GM19023 (cell line): ENCODE measurements around the gene BEND4.

Experiments
- ATAC-seq: cut with Tn5 transposase; IDR thresholded peaks from one replicate; pipeline ENCODE4 v1.9.1; 2021; ENCODE audit warnings: mild to moderate bottlenecking, moderate library complexity; ENCODE audit not compliant: unreplicated experiment

Gene BEND4

GRCh38 chr4:42112846-42113245, 39.6 kb downstream of the BEND4 start:
- ATAC-seq = no peak

GRCh38 chr4:42104521-42104920, 47.9 kb downstream of the BEND4 start:
- ATAC-seq = no peak

GRCh38 chr4:42101446-42101975, 50.9 kb downstream of the BEND4 start:
- no peak for ATAC-seq

- no peak for ATAC-seq
Observed at GRCh38 chr4:42088386-42088785, 64.1 kb downstream of the BEND4 start.

GRCh38 chr4:42083816-42084215, 68.6 kb downstream of the BEND4 start:
- no peak for ATAC-seq

GRCh38 chr4:42080306-42080705, 72.1 kb downstream of the BEND4 start:
- peak; percentile 55 for ATAC-seq

- peak; percentile 82 for ATAC-seq
Observed at GRCh38 chr4:42078184-42078801, 74.2 kb downstream of the BEND4 start.

- ATAC-seq = no peak
Observed at GRCh38 chr4:42074294-42074693, 78.2 kb downstream of the BEND4 start.

GRCh38 chr4:42070463-42070862, 82.0 kb downstream of the BEND4 start:
- no peak for ATAC-seq

- no peak for ATAC-seq
Observed at GRCh38 chr4:42067264-42067663, 85.2 kb downstream of the BEND4 start.

GRCh38 chr4:42066402-42066801, 86.1 kb downstream of the BEND4 start:
- ATAC-seq = no peak
